HG03045 (cell line): ENCODE results near the gene PGK1.

Experiments
- ATAC-seq: cut with Tn5 transposase; IDR thresholded peaks from one replicate; pipeline ENCODE4 v1.9.1; 2021; ENCODE audit warnings: mild to moderate bottlenecking, moderate library complexity; ENCODE audit not compliant: unreplicated experiment

The PGK1 gene

DNA sequence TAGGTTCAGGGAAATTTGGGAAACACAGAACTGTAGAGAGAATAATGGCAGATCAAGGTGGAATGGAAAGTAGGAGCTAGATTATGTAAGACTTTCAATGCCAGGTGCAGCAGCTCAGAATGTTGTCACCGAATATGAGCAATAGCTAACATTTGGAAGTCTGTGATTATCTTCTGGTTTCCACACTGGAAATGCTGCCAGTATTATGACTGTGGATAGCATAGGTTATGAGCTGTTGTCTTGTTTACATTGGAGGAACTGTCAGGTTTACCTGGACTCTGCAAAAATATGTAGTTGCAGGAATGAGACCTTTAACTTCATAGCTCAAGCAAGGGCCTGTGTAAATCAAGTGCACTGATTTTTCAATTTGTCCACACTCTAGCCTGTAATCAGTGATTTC is 61.4 kb downstream of the PGK1 start:
- no peak for ATAC-seq

DNA sequence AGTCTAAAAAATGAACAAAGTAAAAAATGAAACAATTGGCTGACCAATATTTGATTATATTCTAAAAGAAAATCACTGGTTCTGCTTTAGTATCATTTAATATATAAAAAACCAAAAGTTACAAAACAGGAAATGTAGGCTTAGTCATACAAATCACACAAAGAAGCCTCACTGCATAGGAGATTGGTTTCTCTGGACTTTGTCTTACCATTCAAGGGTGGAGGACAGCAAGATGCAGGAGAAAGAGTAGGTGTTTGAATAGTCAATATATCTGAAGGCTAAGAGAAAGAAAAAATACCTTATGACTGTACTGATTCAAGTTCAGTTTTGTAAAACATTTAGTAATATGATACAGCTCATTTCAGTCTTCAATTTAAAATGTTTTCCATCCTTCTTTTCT is 64.0 kb downstream of the PGK1 start:
- ATAC-seq, result no peak
